GM23338 (cell line): ENCODE measurements around the gene FGF19. TPM values are rescaled to one million over a fixed set of nuclear protein-coding genes. Genes with fewer than 3 reads are reported as not detected.

ENCODE experiments used
- ATAC-seq: fragments of 200-7000 bp; cut with Tn5 transposase; 3 replicates; pipeline ENCODE4 v1.9.1; 2020
- DNase-seq: peaks from one replicate; pipeline ENCODE4 v3.0.0-alpha.2; 2015; ENCODE audit warnings: low spot score
- H2AFZ ChIP-seq: fragments of 200-600 bp; sonication (generic); 2 replicates; pipeline ENCODE4 v1.8.0; 2016; ENCODE audit warnings: antibody characterized with exemption, mild to moderate bottlenecking, moderate library complexity
- H3F3A ChIP-seq: fragments of 200-600 bp; sonication (generic); replicated peaks from 2 replicates; pipeline ENCODE4 v1.8.0; 2017; ENCODE audit warnings: antibody characterized with exemption, mixed run types, low read depth
- H3K27ac ChIP-seq: fragments of 200-600 bp; sonication (generic); 2 replicates; pipeline ENCODE4 v1.6.1; 2016; ENCODE audit warnings: low read depth
- H3K27me3 ChIP-seq: fragments of 200-600 bp; sonication (generic); 2 replicates; pipeline ENCODE4 v1.8.0; 2016; ENCODE audit warnings: mild to moderate bottlenecking, mixed run types, moderate library complexity; ENCODE audit not compliant: insufficient read depth
- H3K36me3 ChIP-seq: fragments of 200-600 bp; sonication (generic); 2 replicates; pipeline ENCODE4 v1.8.0; 2016; ENCODE audit warnings: mild to moderate bottlenecking; ENCODE audit not compliant: insufficient read depth
- H3K4me1 ChIP-seq: fragments of 200-600 bp; sonication (generic); 2 replicates; pipeline ENCODE4 v1.8.0; 2016; ENCODE audit warnings: mild to moderate bottlenecking, moderate library complexity; ENCODE audit not compliant: insufficient read depth
- H3K4me2 ChIP-seq: fragments of 200-600 bp; sonication (generic); 2 replicates; pipeline ENCODE4 v1.7.1; 2017; ENCODE audit warnings: mixed run types
- H3K4me3 ChIP-seq: fragments of 200-600 bp; sonication (generic); 2 replicates; pipeline ENCODE4 v1.6.1; 2016; ENCODE audit warnings: mixed run types
- H3K79me2 ChIP-seq: fragments of 200-600 bp; sonication (generic); replicated peaks from 2 replicates; pipeline ENCODE4 v1.8.0; 2017; ENCODE audit warnings: mild to moderate bottlenecking; ENCODE audit not compliant: insufficient read depth
- H3K9me2 ChIP-seq: fragments of 200-600 bp; sonication (generic); 2 replicates; pipeline ENCODE4 v1.8.0; 2017; ENCODE audit not compliant: insufficient read depth
- H4K20me1 ChIP-seq: fragments of 200-600 bp; sonication (generic); replicated peaks from 2 replicates; pipeline ENCODE4 v1.8.0; 2017; ENCODE audit warnings: mild to moderate bottlenecking; ENCODE audit not compliant: insufficient read depth
- H3K27ac Mint-ChIP-seq: 2 replicates; pipeline ENCODE4 v1.8.0; 2020; ENCODE audit warnings: inconsistent platforms, mild to moderate bottlenecking, moderate library complexity, mixed read lengths
- H3K27me3 Mint-ChIP-seq: 3 replicates; pipeline ENCODE4 v1.8.0; 2022; ENCODE audit warnings: low read depth, mild to moderate bottlenecking, moderate library complexity, mixed read lengths, inconsistent platforms; ENCODE audit not compliant: insufficient read depth, poor library complexity
- H3K36me3 Mint-ChIP-seq: 3 replicates; pipeline ENCODE4 v1.8.0; 2021; ENCODE audit warnings: low read depth, mild to moderate bottlenecking, inconsistent platforms, moderate library complexity, mixed read lengths
- H3K4me1 Mint-ChIP-seq: 3 replicates; pipeline ENCODE4 v1.8.0; 2020; ENCODE audit warnings: mild to moderate bottlenecking, inconsistent platforms, mixed read lengths
- H3K4me3 Mint-ChIP-seq: 3 replicates; pipeline ENCODE4 v1.8.0; 2021; ENCODE audit warnings: moderate library complexity, mild to moderate bottlenecking, inconsistent platforms, mixed read lengths
- H3K9me3 Mint-ChIP-seq: 3 replicates; pipeline ENCODE4 v1.8.0; 2020; ENCODE audit warnings: moderate library complexity, mild to moderate bottlenecking, inconsistent platforms, mixed read lengths
- CREB1 ChIP-seq: fragments of 250-450 bp; sonication (Bioruptor Pico); IDR thresholded peaks from 2 replicates; pipeline ENCODE4 v1.5.0; 2020; ENCODE audit warnings: low read depth, mild to moderate bottlenecking, moderate library complexity
- CTCF ChIP-seq, 2 experiments: fragments of 200-600 bp in 1 of 2; sonication (generic) in 1 of 2; conservative IDR thresholded peaks; 2 replicates each; pipeline versions ENCODE4 v1.5.1 to v1.6.1; 2016 to 2017; ENCODE audit warnings: antibody characterized with exemption in 2 of 2, low read depth in 2 of 2, mild to moderate bottlenecking in 2 of 2, moderate library complexity in 1 of 2
- EZH2phosphoT487 ChIP-seq: fragments of 200-600 bp; sonication (generic); IDR thresholded peaks from one replicate; pipeline ENCODE4 v1.8.1; 2018; ENCODE audit warnings: antibody characterized with exemption; ENCODE audit not compliant: unreplicated experiment
- POLR2AphosphoS5 ChIP-seq: IDR thresholded peaks from 2 replicates; pipeline ENCODE4 v1.6.1; 2016; ENCODE audit warnings: antibody characterized with exemption, low read depth
- REST ChIP-seq: IDR thresholded peaks from one replicate; pipeline ENCODE4 v1.6.1; 2018; ENCODE audit warnings: antibody characterized with exemption; ENCODE audit not compliant: unreplicated experiment
- STAT1 ChIP-seq: IDR thresholded peaks from one replicate; pipeline ENCODE4 v1.6.1; 2016; ENCODE audit warnings: antibody characterized with exemption; ENCODE audit not compliant: unreplicated experiment
- ZNF331 ChIP-seq: fragments of 250-450 bp; sonication (Bioruptor Pico); IDR thresholded peaks from 2 replicates; pipeline ENCODE4 v1.5.0; 2020; ENCODE audit warnings: low read depth, mild to moderate bottlenecking, moderate library complexity
- polyA plus RNA-seq: library from polyadenylated mRNA; unstranded; fragments of >200 nt; fragmentation: Nextera tagmentation; extraction: Ambion mirVana; gene quantifications from 2 replicates; pipeline ENCODE4 v1.2.1, GENCODE V29; 2016
- total RNA-seq: library from RNA; depleted of rRNA; stranded (reverse); fragments of >200 nt; shearing (Covaris generic); gene quantifications from 2 replicates; pipeline ENCODE4 v1.2.3, GENCODE V29; 2014

Gene FGF19
- total and polyA plus RNA-seq, 2 experiments from 2014 or later, result 21.7 to 36.1 TPM

- TF ChIP-seq REST, result no peak
- TF ChIP-seq ZNF331 (CRISPR knock-in tag), result no peak
- no peak for TF ChIP-seq EZH2phosphoT487
Observed at GRCh38 chr11:69695581-69695980, 8.2 kb downstream of the FGF19 start (continued).

GRCh38 chr11:69694781-69695180 lies 9.0 kb downstream of the FGF19 start:
- peaks cover 8% of the 10 kb centered on the region for H3K4me1 ChIP-seq
- no peak overlapping the region; the same call in 1 of the 2 replicates for H2AFZ ChIP-seq
- Mint-ChIP-seq H3K27me3 (peaks cover 5% of the 10 kb centered on the region), H3K27ac (no peak overlapping the region), H3K4me3 (no peak overlapping the region), H3K4me1 (peaks cover 33% of the 10 kb centered on the region), H3K36me3 (peaks cover 24% of the 10 kb centered on the region), H3K9me3 (no peaks in the 10 kb centered on the region)
- H3K79me2 ChIP-seq, result peaks cover 5% of the 10 kb centered on the region; the same call in 1 of the 2 replicates
- no peak for TF ChIP-seq CTCF (conservative IDR thresholded peaks at IDR 0.05; ENCODE audit: low read depth in 2 of 2)
- H3F3A ChIP-seq, result 0 out of 2 replicates have a peak, but pooled peaks cover 18% of the 10 kb centered on the region
- ATAC-seq, result no peak
- H3K9me2 ChIP-seq, result no peaks in the 10 kb centered on the region
- peaks cover 18% of the 10 kb centered on the region for H3K36me3 ChIP-seq
- no peak overlapping the region for H3K4me3 ChIP-seq
- peaks cover 7% of the 10 kb centered on the region for H4K20me1 ChIP-seq
- H3K27me3 ChIP-seq, result no peaks in the 10 kb centered on the region
- no peak for DNase-seq
- H3K27ac ChIP-seq, result no peak overlapping the region
- H3K4me2 ChIP-seq, result no peak overlapping the region

- H3K4me1 ChIP-seq, result peaks cover 10% of the 10 kb centered on the region
- H3K36me3 Mint-ChIP-seq, result peaks cover 3% of the 10 kb centered on the region; the same call in 2 of the 3 replicates
- no peak overlapping the region for H2AFZ ChIP-seq
- DNase-seq, result no peak
- H3K79me2 ChIP-seq, result no peaks in the 10 kb centered on the region
- H3K27me3 Mint-ChIP-seq, result peaks cover 5% of the 10 kb centered on the region
- ATAC-seq, result no peak
- H3K4me3 Mint-ChIP-seq, result no peak overlapping the region
- no peaks in the 10 kb centered on the region for H3K9me2 ChIP-seq
- no peaks in the 10 kb centered on the region; the same call in 1 of the 2 replicates for H4K20me1 ChIP-seq
- H3K4me1 Mint-ChIP-seq, result peaks cover 22% of the 10 kb centered on the region
- no peak overlapping the region for H3K4me3 ChIP-seq
- no peaks in the 10 kb centered on the region for H3K9me3 Mint-ChIP-seq
- no peak overlapping the region for H3K27ac ChIP-seq
- H3K27me3 ChIP-seq, result no peaks in the 10 kb centered on the region
- H3K27ac Mint-ChIP-seq, result no peak overlapping the region; the same call in 1 of the 2 replicates
- 0 out of 2 replicates have a peak, but pooled peaks cover 7% of the 10 kb centered on the region for H3F3A ChIP-seq
- no peaks in the 10 kb centered on the region for H3K36me3 ChIP-seq
- no peak overlapping the region for H3K4me2 ChIP-seq
- TF ChIP-seq CREB1 (CRISPR knock-in tag) (no peak), CTCF (conservative IDR thresholded peaks at IDR 0.05; ENCODE audit: low read depth in 2 of 2) (no peak), REST (no peak), STAT1 (no peak), POLR2AphosphoS5 (no peak)
Observed at GRCh38 chr11:69692422-69692821, 11.4 kb downstream of the FGF19 start.
